ENCODE results near the gene FTCDNL1.

Gene FTCDNL1

DNA sequence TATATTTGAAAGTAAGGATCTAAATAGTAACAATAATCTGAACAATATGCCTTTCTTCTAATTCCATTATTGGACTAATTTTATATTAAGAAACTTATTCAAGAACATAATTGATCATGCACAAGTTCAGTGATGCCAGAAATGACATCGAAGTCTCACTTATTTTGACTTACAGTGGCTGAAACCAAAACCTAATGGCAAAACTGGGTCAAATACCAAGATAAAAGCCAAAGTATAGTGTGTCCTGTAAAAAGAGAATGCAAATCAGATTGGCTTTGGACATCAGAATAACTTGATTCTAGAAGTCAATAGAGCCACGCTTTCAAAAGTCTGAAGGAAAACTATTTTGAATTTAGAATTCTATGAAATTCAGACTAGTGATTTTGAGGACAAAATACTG is 137.2 kb downstream of the FTCDNL1 start:
- no peak for DNase-seq
- intact Hi-C loops (cut with DNase I) = no loop called here

DNA sequence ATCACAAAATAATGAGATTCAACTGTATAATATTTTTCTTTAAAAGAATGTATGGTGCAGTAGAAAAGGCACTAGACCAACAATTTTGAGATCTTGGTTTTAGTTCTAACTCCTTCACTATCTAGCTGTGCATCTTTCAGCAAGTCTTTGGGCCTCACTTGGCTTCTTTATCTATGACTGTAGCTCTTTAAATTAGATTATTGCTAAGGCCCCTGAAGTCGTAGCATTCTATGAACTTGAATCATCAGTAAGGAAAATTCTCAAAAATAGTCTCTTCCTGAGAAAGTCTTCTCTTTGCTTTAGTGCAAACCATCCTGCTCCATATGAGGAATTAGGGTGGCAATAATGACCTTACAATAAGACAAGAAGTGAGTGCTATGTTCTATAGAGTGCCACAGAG is 140.4 kb downstream of the FTCDNL1 start:
- no peak for DNase-seq
- intact Hi-C loops (cut with DNase I) = no loop called here
